ENCODE data around the gene RGL2. TPM values are rescaled to one million over a fixed set of nuclear protein-coding genes. Genes with fewer than 3 reads are reported as not detected.
A peak's percentile ranks its signal among the peaks of the same experiment; 100 is the strongest.

The RGL2 gene
- total RNA-seq, 2 donors from 2014 or later = 42.1 to 56.2 TPM

- H3K36me3 Mint-ChIP-seq (ENCODE audit: low read depth) = peaks cover 11% of the 10 kb centered on the region
- ATAC-seq (no peak), DNase-seq (no peak)
- peak overlapping the region; percentile 100 for H3K4me3 Mint-ChIP-seq
- H3K4me1 Mint-ChIP-seq = peaks cover 42% of the 10 kb centered on the region
- no peaks in the 10 kb centered on the region for H3K27me3 Mint-ChIP-seq
- peak overlapping the region; percentile 100 for H3K27ac Mint-ChIP-seq
- no peaks in the 10 kb centered on the region for H3K9me3 ChIP-seq (ENCODE audit: control insufficient read depth, low read length, poor library complexity, severe bottlenecking)
Observed at GRCh38 chr6:33324125-33324524, 25.4 kb upstream of the RGL2 start.

GRCh38 chr6:33323623-33323948 lies 24.8 kb upstream of the RGL2 start:
- H3K4me3 Mint-ChIP-seq = peak overlapping the region; percentile 100

GRCh38 chr6:33321227-33321626 lies 22.5 kb upstream of the RGL2 start:
- Mint-ChIP-seq H3K27me3 (no peaks in the 10 kb centered on the region), H3K4me1 (peaks cover 59% of the 10 kb centered on the region), H3K27ac (peak overlapping the region; percentile 100), H3K36me3 (ENCODE audit: low read depth) (peaks cover 17% of the 10 kb centered on the region), H3K4me3 (peak overlapping the region; percentile 100)
- no peaks in the 10 kb centered on the region for H3K9me3 ChIP-seq (ENCODE audit: control insufficient read depth, low read length, poor library complexity, severe bottlenecking)
- ATAC-seq = no peak
- DNase-seq = no peak

More at GRCh38 chr6:33323623-33323948, 24.8 kb upstream of the RGL2 start:
- H3K4me1 Mint-ChIP-seq = peaks cover 46% of the 10 kb centered on the region
- H3K36me3 Mint-ChIP-seq (ENCODE audit: low read depth) = peaks cover 13% of the 10 kb centered on the region
- no peaks in the 10 kb centered on the region for H3K9me3 ChIP-seq (ENCODE audit: control insufficient read depth, low read length, poor library complexity, severe bottlenecking)
- H3K27me3 Mint-ChIP-seq = no peaks in the 10 kb centered on the region
- DNase-seq = no peak
- no peak for ATAC-seq
- H3K27ac Mint-ChIP-seq = peak overlapping the region; percentile 100

- Mint-ChIP-seq H3K4me1 (peaks cover 57% of the 10 kb centered on the region), H3K4me3 (peak overlapping the region; percentile 100), H3K27ac (peak overlapping the region; percentile 100), H3K27me3 (no peaks in the 10 kb centered on the region), H3K36me3 (ENCODE audit: low read depth) (peaks cover 18% of the 10 kb centered on the region)
- H3K9me3 ChIP-seq (ENCODE audit: control insufficient read depth, low read length, poor library complexity, severe bottlenecking) = no peaks in the 10 kb centered on the region
- ATAC-seq (no peak), DNase-seq (no peak)
Observed at GRCh38 chr6:33320315-33321181, 21.8 kb upstream of the RGL2 start.

GRCh38 chr6:33319939-33320314 lies 21.2 kb upstream of the RGL2 start:
- DNase-seq (no peak), ATAC-seq (no peak)
- no peaks in the 10 kb centered on the region for H3K9me3 ChIP-seq (ENCODE audit: control insufficient read depth, low read length, poor library complexity, severe bottlenecking)
- peaks cover 18% of the 10 kb centered on the region for H3K36me3 Mint-ChIP-seq (ENCODE audit: low read depth)
- H3K4me1 Mint-ChIP-seq = peaks cover 62% of the 10 kb centered on the region
- no peaks in the 10 kb centered on the region for H3K27me3 Mint-ChIP-seq
- H3K4me3 Mint-ChIP-seq = peak overlapping the region; percentile 78
- peak overlapping the region; percentile 100 for H3K27ac Mint-ChIP-seq

- Mint-ChIP-seq H3K27ac (peak overlapping the region; percentile 99), H3K4me1 (peaks cover 66% of the 10 kb centered on the region), H3K27me3 (no peaks in the 10 kb centered on the region), H3K36me3 (ENCODE audit: low read depth) (peaks cover 18% of the 10 kb centered on the region), H3K4me3 (peak overlapping the region; percentile 96)
- DNase-seq = no peak
- H3K9me3 ChIP-seq (ENCODE audit: control insufficient read depth, low read length, poor library complexity, severe bottlenecking) = no peaks in the 10 kb centered on the region
- no peak for ATAC-seq
Observed at GRCh38 chr6:33318426-33319073, 19.8 kb upstream of the RGL2 start.

- Mint-ChIP-seq H3K36me3 (ENCODE audit: low read depth) (peaks cover 18% of the 10 kb centered on the region), H3K4me1 (peaks cover 63% of the 10 kb centered on the region), H3K27me3 (no peaks in the 10 kb centered on the region), H3K4me3 (peak within 1 kb of the TSS; percentile 96), H3K27ac (peak within 1 kb of the TSS; percentile 99)
- peak; percentile 88 to 92 (median 91) for DNase-seq
- peak; percentile 61 for ATAC-seq
- no peaks in the 10 kb centered on the region for H3K9me3 ChIP-seq (ENCODE audit: control insufficient read depth, low read length, poor library complexity, severe bottlenecking)
Observed at GRCh38 chr6:33317669-33318425, 19.1 kb upstream of the RGL2 start, which contains the start of gene ZBTB22. Gene ZBTB22 (minus strand): TSS chr6:33317744. CDS start chr6:33316916, 828 bp downstream.

- Mint-ChIP-seq H3K4me3 (peak overlapping the region; percentile 96), H3K36me3 (ENCODE audit: low read depth) (peaks cover 17% of the 10 kb centered on the region), H3K4me1 (peaks cover 63% of the 10 kb centered on the region), H3K27me3 (no peaks in the 10 kb centered on the region), H3K27ac (peak overlapping the region; percentile 99)
- no peaks in the 10 kb centered on the region for H3K9me3 ChIP-seq (ENCODE audit: control insufficient read depth, low read length, poor library complexity, severe bottlenecking)
- DNase-seq (peak in 1 of 3 donors; percentile 55), ATAC-seq (no peak)
Observed at GRCh38 chr6:33317419-33317668, 18.6 kb upstream of the RGL2 start.

GRCh38 chr6:33316603-33317418 lies 18.1 kb upstream of the RGL2 start:
- DNase-seq = no peak
- no peaks in the 10 kb centered on the region for H3K27me3 Mint-ChIP-seq
- peaks cover 12% of the 10 kb centered on the region for H3K36me3 Mint-ChIP-seq (ENCODE audit: low read depth)
- peak overlapping the region; percentile 99 for H3K27ac Mint-ChIP-seq
- H3K9me3 ChIP-seq (ENCODE audit: control insufficient read depth, low read length, poor library complexity, severe bottlenecking) = no peaks in the 10 kb centered on the region
- peaks cover 63% of the 10 kb centered on the region for H3K4me1 Mint-ChIP-seq
- no peak for ATAC-seq
- H3K4me3 Mint-ChIP-seq = peak overlapping the region; percentile 96

GRCh38 chr6:33315793-33316602 lies 17.3 kb upstream of the RGL2 start:
- H3K4me3 Mint-ChIP-seq = peak overlapping the region; percentile 97
- H3K4me1 Mint-ChIP-seq = peaks cover 62% of the 10 kb centered on the region
- ATAC-seq (no peak), DNase-seq (no peak)
- no peaks in the 10 kb centered on the region for H3K9me3 ChIP-seq (ENCODE audit: control insufficient read depth, low read length, poor library complexity, severe bottlenecking)
- no peaks in the 10 kb centered on the region for H3K27me3 Mint-ChIP-seq
- H3K27ac Mint-ChIP-seq = peak overlapping the region; percentile 99
- peaks cover 12% of the 10 kb centered on the region for H3K36me3 Mint-ChIP-seq (ENCODE audit: low read depth)

GRCh38 chr6:33314943-33315792 lies 16.4 kb upstream of the RGL2 start:
- H3K9me3 ChIP-seq (ENCODE audit: control insufficient read depth, low read length, poor library complexity, severe bottlenecking) = no peaks in the 10 kb centered on the region
- DNase-seq = no peak
- no peak for ATAC-seq
- Mint-ChIP-seq H3K36me3 (ENCODE audit: low read depth) (peaks cover 12% of the 10 kb centered on the region), H3K4me1 (peaks cover 61% of the 10 kb centered on the region), H3K4me3 (peak overlapping the region; percentile 97), H3K27ac (peak overlapping the region; percentile 99), H3K27me3 (no peaks in the 10 kb centered on the region)

Data from T-helper 17 cell (primary cell).